NB4 (cell line): ENCODE data around the gene UBAC2.

Experiments
- CTCF ChIP-seq: IDR thresholded peaks from one replicate; pipeline ENCODE4 v1.5.1; 2012; ENCODE audit warnings: low read depth, low read length
- MAX ChIP-seq: IDR thresholded peaks from 2 replicates; pipeline ENCODE4 v1.6.1; 2011; ENCODE audit warnings: low read depth, low read length
- MYC ChIP-seq: IDR thresholded peaks from 2 replicates; pipeline ENCODE4 v1.6.1; 2011; ENCODE audit warnings: low read depth, low read length
- POLR2A ChIP-seq: IDR thresholded peaks from 2 replicates; pipeline ENCODE4 v1.6.1; 2011; ENCODE audit warnings: mild to moderate bottlenecking; ENCODE audit not compliant: insufficient read length; ENCODE audit errors: extremely low read depth

GRCh38 chr13:99330942-99331341 lies 130.3 kb downstream of the UBAC2 start:
- TF ChIP-seq CTCF (no peak), POLR2A (no peak), MYC (no peak), MAX (no peak)
